Measurements from ENCODE around the gene USF1.

USF1 gene

DNA sequence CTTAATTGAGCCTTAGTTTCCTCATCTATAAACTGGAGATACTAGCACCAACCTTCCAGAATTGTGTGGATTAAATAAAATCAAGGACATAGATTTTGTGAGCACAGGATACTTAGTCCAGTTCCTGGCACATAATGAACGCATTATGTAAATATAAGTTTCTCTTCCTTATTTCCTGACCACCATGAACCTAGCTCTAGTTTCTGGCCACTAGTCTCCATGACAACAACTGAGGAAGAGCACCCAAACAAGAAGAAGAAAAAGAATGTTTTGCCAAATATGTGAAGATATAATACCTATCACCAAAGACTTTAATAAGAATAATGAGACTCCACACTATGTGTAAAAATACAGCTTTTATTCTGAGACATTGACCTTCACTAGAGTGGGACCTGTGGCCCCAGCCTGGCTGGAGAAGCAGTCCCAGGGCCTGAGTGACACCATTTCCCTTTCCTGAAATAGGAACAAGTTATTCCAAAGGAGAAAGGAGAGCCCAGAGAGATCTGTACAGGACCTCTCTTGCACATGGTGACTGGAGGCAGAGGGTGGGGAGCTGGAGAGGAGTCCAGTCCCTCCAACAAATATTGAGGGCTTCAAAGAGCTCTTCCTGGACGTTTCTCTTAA, 940 bp upstream of the USF1 start:
- H3K9ac ChIP-seq, result peak overlapping the region; percentile 92 to 97 (median 95); a peak in 21 of 22 replicates
- H3K36me3 ChIP-seq, result peaks cover 59 to 67% (median 62%) of the 10 kb centered on the region in 11 experiments
- H3K4me1 ChIP-seq, result peaks cover 37 to 76% (median 55%) of the 10 kb centered on the region in 10 experiments
- peak overlapping the region; percentile 67 to 95 (median 89) for H3K4me3 ChIP-seq
- peaks cover 0 to 9% (median 0%) of the 10 kb centered on the region in 11 experiments; a peak in 3 of 22 replicates for H4K20me1 ChIP-seq
- no peaks in the 10 kb centered on the region for H3K27me3 ChIP-seq
- peak overlapping the region; percentile 92 to 99 (median 97) for H3K27ac ChIP-seq
- TF ChIP-seq Cebpa-rat (IDR thresholded peaks at IDR 0.05), result no peak
- H3K9me3 ChIP-seq (replicated peaks in 1 of 11), result peaks cover 0 to 17% (median 0%) of the 10 kb centered on the region in 11 experiments; a peak in 3 of 22 replicates
- peak overlapping the region; percentile 90 to 98 (median 94) for H3K4me2 ChIP-seq

DNA sequence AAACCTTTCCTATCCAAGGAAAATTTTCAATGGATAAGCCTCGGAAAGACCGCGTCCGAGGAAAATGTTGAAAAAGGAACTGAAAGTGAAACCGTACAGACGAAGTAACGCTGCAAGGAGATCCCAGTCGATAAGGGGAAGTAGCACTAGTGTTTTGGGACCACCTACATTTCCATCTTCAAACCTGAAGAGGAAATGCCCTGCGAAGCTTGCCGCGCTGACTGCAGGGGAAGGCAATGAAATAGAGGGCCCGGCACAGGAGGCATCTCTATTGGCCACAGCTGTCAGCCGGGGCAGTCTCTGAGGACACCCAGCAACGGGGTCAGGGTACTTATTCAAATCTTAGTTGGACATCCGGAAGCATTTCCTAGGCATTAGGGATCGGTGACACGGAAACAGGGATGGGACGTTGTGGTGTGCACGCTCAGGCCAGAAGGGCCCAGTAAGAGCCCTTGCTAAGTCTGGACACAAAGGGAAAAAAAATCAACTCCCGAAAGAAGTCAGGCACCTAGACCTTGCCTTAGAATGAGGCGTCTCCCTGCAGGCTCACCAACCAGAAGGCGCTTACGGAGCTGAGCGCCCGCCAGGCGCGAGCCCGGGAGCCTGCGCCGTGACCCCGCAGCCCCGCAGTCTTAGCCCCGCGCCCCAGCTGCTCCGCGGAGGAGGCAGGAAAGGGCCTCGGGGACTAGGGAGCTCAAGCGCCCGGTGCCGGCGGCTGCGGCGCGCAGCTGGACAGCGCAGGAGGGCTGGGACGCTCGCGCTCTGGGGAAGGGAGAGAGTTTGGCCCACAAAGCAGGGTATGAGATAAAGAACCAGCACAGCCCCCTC, 655 bp downstream of the USF1 start:
- Histone ChIP-seq H3K4me3 (peak overlapping the region; percentile 67 to 95 (median 89)), H3K9me3 (replicated peaks in 1 of 11) (peaks cover 0 to 8% (median 0%) of the 10 kb centered on the region in 11 experiments; a peak in 2 of 22 replicates), H3K36me3 (peaks cover 58 to 67% (median 62%) of the 10 kb centered on the region in 11 experiments), H3K4me2 (peak overlapping the region; percentile 90 to 98 (median 95)), H3K9ac (peak overlapping the region; percentile 92 to 97 (median 95)), H3K27me3 (no peaks in the 10 kb centered on the region), H3K4me1 (peaks cover 38 to 73% (median 56%) of the 10 kb centered on the region in 10 experiments), H4K20me1 (peaks cover 0 to 17% (median 0%) of the 10 kb centered on the region in 11 experiments; a peak in 3 of 22 replicates), H3K27ac (peak overlapping the region; percentile 92 to 99 (median 97))
- no peak for TF ChIP-seq Cebpa-rat (IDR thresholded peaks at IDR 0.05)

DNA sequence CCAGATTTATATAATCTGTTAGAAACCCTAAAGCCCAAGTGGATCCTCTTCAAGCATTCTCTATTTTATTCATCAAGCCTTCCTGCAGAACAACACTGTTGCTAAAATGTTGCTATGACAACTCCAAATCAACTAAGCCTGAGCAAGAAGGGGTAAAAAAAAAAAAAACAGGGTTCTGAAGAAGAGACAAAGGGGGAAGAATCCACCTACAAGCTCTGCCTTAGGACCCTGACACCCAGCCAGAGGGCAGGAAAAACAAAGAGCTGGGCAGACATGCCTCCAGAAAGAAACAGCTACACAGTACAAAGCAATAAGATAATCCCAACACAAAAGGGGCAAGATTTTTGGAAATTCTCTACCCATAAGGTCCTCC, 1.3 kb downstream of the USF1 start:
- peaks cover 44 to 72% (median 57%) of the 10 kb centered on the region in 10 experiments for H3K4me1 ChIP-seq
- peak overlapping the region; percentile 92 to 99 (median 97) for H3K27ac ChIP-seq
- no peak for TF ChIP-seq Cebpa-rat (IDR thresholded peaks at IDR 0.05)
- H3K36me3 ChIP-seq, result peaks cover 58 to 67% (median 62%) of the 10 kb centered on the region in 11 experiments
- H3K27me3 ChIP-seq, result no peaks in the 10 kb centered on the region
- H3K9me3 ChIP-seq (replicated peaks in 1 of 11), result peaks cover 0 to 7% (median 0%) of the 10 kb centered on the region in 11 experiments; a peak in 2 of 22 replicates
- peaks cover 0 to 21% (median 3%) of the 10 kb centered on the region in 11 experiments; a peak in 8 of 22 replicates for H4K20me1 ChIP-seq
- H3K9ac ChIP-seq, result peak overlapping the region; percentile 92 to 97 (median 95)
- H3K4me3 ChIP-seq, result peak overlapping the region; percentile 67 to 95 (median 89)
- peak overlapping the region; percentile 90 to 98 (median 95) for H3K4me2 ChIP-seq

DNA sequence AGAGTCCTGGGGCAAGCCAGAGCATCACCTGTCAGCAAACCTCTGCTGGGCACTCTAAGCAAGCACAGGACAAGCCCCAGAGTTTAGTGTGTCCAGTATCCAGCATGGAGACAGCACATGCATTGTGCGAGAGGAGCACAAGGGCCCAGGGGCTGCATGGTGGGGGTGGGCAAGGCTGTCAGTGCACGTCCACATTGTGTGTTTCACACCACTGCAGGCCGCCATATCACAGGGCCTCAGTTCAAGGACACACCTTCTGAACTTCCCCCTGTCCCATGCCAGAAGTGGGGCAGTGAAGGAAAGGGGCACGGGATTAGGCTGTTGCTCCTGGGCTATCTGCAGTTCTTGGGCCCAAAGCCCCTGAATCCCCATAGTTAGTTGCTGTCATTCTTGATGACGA, 6.2 kb downstream of the USF1 start:
- Histone ChIP-seq H3K4me2 (peak overlapping the region; percentile 95 to 99 (median 98)), H3K27me3 (no peaks in the 10 kb centered on the region), H3K9me3 (replicated peaks in 1 of 11) (no peaks in the 10 kb centered on the region), H3K4me3 (peak overlapping the region in 4 of 10 experiments; percentile 71 to 83 (median 72); a peak in 8 of 20 replicates), H3K9ac (peak overlapping the region in 7 of 11 experiments; percentile 16 to 88 (median 85); a peak in 8 of 22 replicates), H3K27ac (peak overlapping the region in 5 of 11 experiments; percentile 77 to 89 (median 89); a peak in 10 of 22 replicates), H4K20me1 (peaks cover 0 to 27% (median 7%) of the 10 kb centered on the region in 11 experiments; a peak in 9 of 22 replicates), H3K36me3 (peaks cover 41 to 61% (median 45%) of the 10 kb centered on the region in 11 experiments), H3K4me1 (peaks cover 71 to 86% (median 79%) of the 10 kb centered on the region in 10 experiments)
- TF ChIP-seq Cebpa-rat (IDR thresholded peaks at IDR 0.05), result no peak

DNA sequence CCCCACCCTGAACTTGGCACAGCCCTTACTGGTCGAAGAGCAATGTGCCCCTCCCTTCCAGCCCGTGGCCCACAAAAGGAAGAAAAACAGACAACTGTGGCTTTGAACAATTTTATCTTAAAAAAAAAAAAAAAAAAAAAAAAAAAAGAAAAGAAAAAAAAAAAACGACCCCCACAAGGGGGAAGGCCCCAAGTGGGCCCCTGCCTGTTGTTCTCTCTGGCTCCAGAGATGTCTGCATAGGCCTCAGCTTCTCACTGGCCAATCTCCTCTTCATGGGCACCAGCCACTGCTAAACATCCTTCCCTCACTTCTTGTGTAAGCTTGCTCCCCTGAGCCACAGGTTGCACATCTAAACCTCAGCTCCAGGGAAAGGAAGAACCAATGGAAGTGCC, 6.6 kb downstream of the USF1 start:
- no peak for TF ChIP-seq Cebpa-rat (IDR thresholded peaks at IDR 0.05)
- Histone ChIP-seq H3K4me3 (peak overlapping the region; percentile 66 to 88 (median 74)), H4K20me1 (peaks cover 0 to 27% (median 7%) of the 10 kb centered on the region in 11 experiments; a peak in 9 of 22 replicates), H3K27me3 (no peaks in the 10 kb centered on the region), H3K27ac (peak overlapping the region; percentile 36 to 89 (median 80); a peak in 20 of 22 replicates), H3K9me3 (replicated peaks in 1 of 11) (no peaks in the 10 kb centered on the region), H3K4me2 (peak overlapping the region; percentile 95 to 99 (median 98)), H3K36me3 (peaks cover 41 to 61% (median 45%) of the 10 kb centered on the region in 11 experiments), H3K9ac (peak overlapping the region; percentile 76 to 88 (median 83)), H3K4me1 (peaks cover 69 to 88% (median 78%) of the 10 kb centered on the region in 10 experiments)

DNA sequence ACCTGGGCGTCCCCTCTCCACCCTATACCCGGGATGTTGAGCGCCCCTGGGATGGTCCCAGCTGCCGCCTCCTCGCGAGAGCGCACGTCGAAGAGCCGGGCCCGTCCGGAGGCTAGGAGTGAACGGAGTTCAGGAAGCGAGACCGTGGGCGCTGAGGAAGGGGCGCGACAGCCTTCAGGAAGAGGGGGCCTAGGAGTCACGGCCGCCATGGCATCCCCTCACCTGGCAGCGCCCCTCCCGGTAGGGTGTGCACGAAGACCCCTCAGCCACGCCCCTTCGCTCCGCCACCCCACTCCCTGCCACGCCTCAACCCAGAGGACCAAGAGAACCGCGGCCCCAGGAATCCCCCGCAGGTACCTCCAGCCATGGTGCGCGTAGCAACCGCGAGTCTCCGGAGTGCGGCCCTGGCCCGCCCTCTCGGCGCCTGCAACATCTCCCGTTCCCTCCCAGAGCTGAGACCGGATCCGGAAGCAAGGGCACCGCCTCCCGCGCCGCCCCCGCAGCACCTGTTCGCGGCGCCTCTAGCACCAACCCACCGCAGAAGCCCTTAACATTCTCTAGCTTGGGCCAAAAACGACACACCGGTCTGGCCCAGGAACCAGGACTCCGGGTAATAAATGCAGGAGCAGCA, 7.1 kb downstream of the USF1 start, which contains the start of gene TSTD1:
Gene TSTD1 (minus strand): TSS at position 442 of the 631 bp plus-strand sequence. CDS start 75 bp downstream, at position 367.
- Histone ChIP-seq H3K27me3 (no peaks in the 10 kb centered on the region), H3K9me3 (replicated peaks in 1 of 11) (no peaks in the 10 kb centered on the region), H3K4me2 (peak within 1 kb of the TSS; percentile 95 to 99 (median 98)), H3K4me3 (peak within 1 kb of the TSS; percentile 66 to 88 (median 74)), H3K9ac (peak within 1 kb of the TSS; percentile 76 to 88 (median 83)), H3K36me3 (peaks cover 41 to 61% (median 45%) of the 10 kb centered on the region in 11 experiments), H3K4me1 (peaks cover 64 to 87% (median 75%) of the 10 kb centered on the region in 10 experiments), H3K27ac (peak within 1 kb of the TSS; percentile 36 to 89 (median 80); a peak in 21 of 22 replicates), H4K20me1 (peaks cover 0 to 27% (median 7%) of the 10 kb centered on the region in 11 experiments; a peak in 9 of 22 replicates)
- no peak for TF ChIP-seq Cebpa-rat (IDR thresholded peaks at IDR 0.05)

DNA sequence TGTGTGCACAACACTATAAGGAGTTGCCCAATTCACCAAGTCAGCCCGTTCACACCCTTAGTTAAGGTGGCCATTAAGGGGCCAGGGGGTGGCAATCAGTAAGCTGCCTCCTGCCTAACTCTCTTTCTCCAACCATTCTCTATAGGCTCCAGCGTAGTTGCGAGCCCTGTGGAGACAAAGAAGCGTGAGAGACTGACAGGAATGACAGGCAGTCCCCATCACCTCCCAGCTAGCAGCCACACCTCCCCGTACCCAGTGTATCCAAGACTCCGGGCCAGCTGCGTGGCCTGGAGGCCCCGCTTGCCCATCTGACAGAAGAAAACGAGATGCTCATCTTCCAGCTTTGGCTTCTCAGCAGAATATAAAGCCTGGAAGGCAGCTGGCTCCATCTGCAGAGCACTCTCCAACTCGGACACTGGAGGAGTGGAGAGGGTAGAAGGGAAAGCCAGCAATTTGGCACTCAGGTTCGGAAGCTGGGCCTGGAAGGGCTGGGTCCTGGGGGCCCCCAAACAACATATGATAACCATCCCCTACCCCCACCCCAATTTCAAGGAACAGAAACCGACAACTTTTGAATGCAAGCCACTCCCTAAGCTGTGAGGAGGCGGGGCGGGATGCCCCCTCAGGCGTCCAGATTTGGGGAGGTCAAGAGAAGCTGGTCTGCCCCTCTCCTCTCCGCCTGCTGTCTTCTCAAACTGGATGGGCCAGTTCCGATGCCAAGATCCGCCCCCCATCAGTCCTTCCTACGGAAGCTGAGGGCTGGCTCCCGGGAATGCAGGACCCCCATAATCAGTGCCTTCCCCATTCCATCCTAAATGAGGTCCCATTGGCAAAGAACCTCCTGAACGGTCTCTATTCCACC, 7.9 kb downstream of the USF1 start:
- peaks cover 0 to 27% (median 7%) of the 10 kb centered on the region in 11 experiments; a peak in 9 of 22 replicates for H4K20me1 ChIP-seq
- no peak for TF ChIP-seq Cebpa-rat (IDR thresholded peaks at IDR 0.05)
- no peaks in the 10 kb centered on the region for H3K27me3 ChIP-seq
- peak overlapping the region; percentile 76 to 88 (median 83) for H3K9ac ChIP-seq
- H3K9me3 ChIP-seq (replicated peaks in 1 of 11), result no peaks in the 10 kb centered on the region
- peak overlapping the region; percentile 95 to 99 (median 98) for H3K4me2 ChIP-seq
- peaks cover 36 to 56% (median 40%) of the 10 kb centered on the region in 11 experiments for H3K36me3 ChIP-seq
- H3K27ac ChIP-seq, result peak overlapping the region; percentile 36 to 89 (median 80); a peak in 21 of 22 replicates
- peaks cover 59 to 84% (median 72%) of the 10 kb centered on the region in 10 experiments for H3K4me1 ChIP-seq
- H3K4me3 ChIP-seq, result peak overlapping the region; percentile 66 to 88 (median 74)
